ENCODE data around the gene AXIN2.

The AXIN2 gene

GRCh38 chr17:65553646-65554552 lies 7.5 kb downstream of the AXIN2 start:
- peak in 1 of 5 experiments; percentile 55 for DNase-seq

GRCh38 chr17:65553009-65553645 lies 8.3 kb downstream of the AXIN2 start:
- DNase-seq = peak in 1 of 5 experiments; percentile 56

- DNase-seq = no peak
These were observed 9.2 kb downstream of the AXIN2 start for GRCh38 chr17:65552214-65552613.

- no peak for DNase-seq
These were observed 10.0 kb downstream of the AXIN2 start for GRCh38 chr17:65551267-65552040.

GRCh38 chr17:65550758-65551157 lies 10.7 kb downstream of the AXIN2 start:
- DNase-seq = no peak

- DNase-seq = no peak
These were observed 11.3 kb downstream of the AXIN2 start for GRCh38 chr17:65550075-65550662.

GRCh38 chr17:65548269-65548969 lies 13.0 kb downstream of the AXIN2 start:
- no peak for DNase-seq

- DNase-seq = no peak
These were observed 14.2 kb downstream of the AXIN2 start for GRCh38 chr17:65547253-65547670.

GRCh38 chr17:65546579-65546978 lies 14.9 kb downstream of the AXIN2 start:
- no peak for DNase-seq

- DNase-seq = no peak
These were observed 15.5 kb downstream of the AXIN2 start for GRCh38 chr17:65545705-65546523.

GRCh38 chr17:65544672-65545071 lies 16.8 kb downstream of the AXIN2 start:
- DNase-seq = no peak

GRCh38 chr17:65542610-65543009 lies 18.8 kb downstream of the AXIN2 start:
- no peak for DNase-seq

GRCh38 chr17:65542067-65542466 lies 19.4 kb downstream of the AXIN2 start:
- no peak for DNase-seq

- no peak for DNase-seq
These were observed 20.0 kb downstream of the AXIN2 start for GRCh38 chr17:65541453-65541852.

GRCh38 chr17:65539630-65540266 lies 21.7 kb downstream of the AXIN2 start:
- no peak for DNase-seq

- no peak for DNase-seq
These were observed 22.5 kb downstream of the AXIN2 start for GRCh38 chr17:65538675-65539529.

- DNase-seq = peak in 3 of 5 experiments; percentile 25 to 88 (median 51)
These were observed 23.4 kb downstream of the AXIN2 start for GRCh38 chr17:65537845-65538674.

GRCh38 chr17:65537343-65537844 lies 24.1 kb downstream of the AXIN2 start:
- no peak for DNase-seq

All from T-helper 2 cell (primary cell).